Stimulated activated naive CD4-positive, alpha-beta T cell (primary cell): ENCODE results near the gene SRSF7.
"Not testable (repeated sequence)": the region's sequence is repeated elsewhere in the genome, so short reads cannot be mapped to it uniquely, and the experiment has no call there.

Experiments used
- DNase-seq, 6 experiments: peaks; one replicate each; lab custom pipeline; 2025; lab: John Stamatoyannopoulos, UW

The SRSF7 gene

DNA sequence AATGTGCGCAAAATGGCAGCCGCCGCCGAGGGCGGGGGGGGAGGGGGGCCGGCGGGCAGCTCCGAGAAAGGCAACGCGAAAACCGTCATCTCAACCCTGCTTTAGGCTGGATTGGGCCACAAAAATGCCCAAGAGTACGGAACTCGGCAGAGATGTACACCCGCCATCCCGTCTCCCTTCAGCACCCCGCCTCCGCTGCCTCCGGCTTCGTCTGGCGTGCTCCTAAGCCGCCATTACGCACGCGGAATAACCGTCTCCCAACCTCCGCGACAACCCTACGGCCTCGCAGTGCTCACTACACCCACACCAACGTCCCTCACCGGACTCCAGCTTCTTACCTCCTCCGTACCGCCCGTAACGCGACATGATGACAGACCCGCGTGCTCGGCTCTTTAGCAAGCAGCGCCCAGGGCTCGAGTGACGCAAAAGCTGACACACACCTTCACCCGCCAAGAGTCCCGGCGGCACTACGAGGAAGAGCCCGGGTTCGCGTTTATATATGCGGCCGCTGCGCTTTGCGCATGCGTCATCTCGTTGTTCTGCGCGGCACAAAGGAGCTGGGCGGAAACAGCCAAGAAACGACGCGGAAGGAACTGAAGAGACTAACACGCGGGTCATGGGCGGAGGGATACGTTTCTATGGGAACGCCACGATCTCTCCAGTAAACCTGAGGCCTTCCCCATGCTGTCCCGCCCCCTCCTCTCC lies at the start of gene SRSF7:
Gene SRSF7 (minus strand): TSS at position 471 of the 705 bp plus-strand sequence. CDS start 105 bp downstream, at position 366.
- peak; percentile 95 to 98 (median 98) for DNase-seq

DNA sequence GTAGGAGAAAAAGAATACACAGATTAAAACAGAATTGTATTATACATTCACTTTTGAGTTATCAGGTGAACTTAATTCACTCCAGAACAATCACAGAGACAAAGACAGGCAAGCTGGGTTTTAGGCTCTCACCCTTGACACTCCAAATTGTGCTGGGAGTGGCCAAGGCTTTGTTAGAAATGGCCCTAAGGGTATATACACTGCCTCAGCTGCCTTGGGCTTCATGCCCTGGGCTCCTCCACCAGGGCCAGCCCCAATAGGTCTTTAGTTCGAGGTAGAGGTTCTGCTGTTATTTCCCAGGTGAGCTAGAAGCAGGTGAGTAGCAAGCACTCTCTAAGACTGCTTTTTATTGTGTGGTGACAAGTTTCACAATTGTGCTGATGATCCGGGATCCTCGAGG lies 46.8 kb upstream of the SRSF7 start:
- DNase-seq: no peak

DNA sequence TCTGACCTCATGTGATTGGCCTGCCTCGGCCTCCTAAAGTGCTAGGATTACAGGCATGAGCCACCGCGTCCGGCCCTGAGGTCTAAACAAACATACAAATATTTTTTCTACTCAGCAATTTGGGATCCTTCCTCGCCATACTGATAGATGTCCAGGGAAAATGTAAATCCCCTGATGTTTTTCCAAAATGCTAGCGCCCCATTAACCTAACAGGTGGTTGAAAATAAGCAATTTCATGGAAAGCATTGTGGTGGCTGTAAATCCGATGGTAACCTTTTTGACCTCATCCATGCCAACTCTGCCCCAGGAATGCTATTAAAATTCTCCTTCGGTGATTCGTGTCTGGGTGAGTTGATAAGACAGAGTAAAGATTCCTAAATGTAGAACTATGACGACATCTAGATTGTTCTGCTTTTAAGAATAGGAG lies 46.1 kb upstream of the SRSF7 start:
- no peak for DNase-seq

DNA sequence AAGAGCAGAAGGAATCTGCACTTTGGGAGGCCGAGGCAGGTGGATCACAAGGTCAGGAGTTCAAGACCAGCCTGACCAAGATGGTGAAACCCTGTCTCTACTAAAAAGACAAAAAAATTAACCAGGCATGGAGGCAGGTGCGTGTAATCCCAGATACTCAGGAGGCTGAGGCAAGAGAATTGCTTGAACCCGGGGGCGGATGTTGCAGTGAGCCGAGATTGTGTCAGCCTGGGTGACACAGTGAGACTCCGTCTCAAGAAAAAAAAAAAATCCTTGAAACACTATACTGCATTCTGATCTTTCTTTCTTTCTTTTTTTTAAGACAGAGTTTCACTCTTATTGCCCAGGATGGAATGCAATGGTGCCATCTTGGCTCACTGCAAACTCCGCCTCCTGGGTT lies 43.9 kb upstream of the SRSF7 start:
- DNase-seq: not testable (repeated sequence)

DNA sequence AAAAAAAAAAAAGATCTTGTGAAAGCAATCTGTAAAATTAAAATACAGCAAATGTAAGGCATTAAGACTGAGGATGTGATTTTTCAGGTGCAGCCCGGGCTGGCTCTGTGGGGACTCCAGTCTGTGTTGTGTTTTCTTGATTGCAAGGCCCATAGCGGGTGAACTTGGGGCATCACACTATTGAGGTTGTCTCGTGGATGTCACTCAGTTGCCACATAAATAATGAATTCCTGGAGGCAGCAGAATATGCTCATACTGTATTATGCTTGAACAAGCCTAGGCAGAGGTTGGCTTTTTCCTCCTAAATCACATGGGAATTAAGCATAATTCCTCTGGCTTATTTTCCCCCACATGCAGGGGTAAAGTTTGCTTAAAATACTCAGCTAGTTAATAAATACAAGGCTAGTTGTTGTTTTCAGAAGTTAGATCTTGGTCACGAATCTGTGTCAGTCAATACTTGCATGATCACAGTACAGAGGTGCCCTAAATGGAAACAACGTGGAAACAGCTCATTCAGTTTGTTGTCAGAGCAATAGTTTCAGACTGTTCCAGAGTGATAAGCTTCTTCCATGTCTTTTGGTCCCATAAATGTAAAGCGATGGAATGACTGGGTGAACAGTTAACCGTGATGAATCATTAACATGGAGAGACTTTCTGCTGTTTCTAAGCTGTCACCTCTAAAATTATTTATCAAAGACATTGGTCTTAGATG lies 43.2 kb upstream of the SRSF7 start:
- no peak for DNase-seq

DNA sequence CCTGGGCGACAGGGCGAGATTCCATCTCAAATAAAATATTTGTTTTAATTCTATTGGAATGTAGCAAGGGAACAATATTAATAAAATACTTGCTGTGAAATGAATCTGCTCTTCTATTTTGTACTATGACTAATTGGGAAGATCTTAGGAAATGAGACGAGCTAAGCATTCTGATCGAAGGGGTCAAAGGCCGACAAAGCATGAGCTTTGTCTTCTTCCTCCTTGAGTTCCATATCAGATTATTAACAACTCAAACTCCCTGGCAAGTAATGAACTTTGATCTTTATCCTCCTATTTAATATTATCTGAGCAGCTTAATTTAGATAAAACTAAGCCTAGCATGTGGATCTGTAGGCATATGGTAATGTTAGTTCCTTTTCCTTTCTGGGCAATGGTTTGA lies 42.4 kb upstream of the SRSF7 start:
- DNase-seq: no peak

DNA sequence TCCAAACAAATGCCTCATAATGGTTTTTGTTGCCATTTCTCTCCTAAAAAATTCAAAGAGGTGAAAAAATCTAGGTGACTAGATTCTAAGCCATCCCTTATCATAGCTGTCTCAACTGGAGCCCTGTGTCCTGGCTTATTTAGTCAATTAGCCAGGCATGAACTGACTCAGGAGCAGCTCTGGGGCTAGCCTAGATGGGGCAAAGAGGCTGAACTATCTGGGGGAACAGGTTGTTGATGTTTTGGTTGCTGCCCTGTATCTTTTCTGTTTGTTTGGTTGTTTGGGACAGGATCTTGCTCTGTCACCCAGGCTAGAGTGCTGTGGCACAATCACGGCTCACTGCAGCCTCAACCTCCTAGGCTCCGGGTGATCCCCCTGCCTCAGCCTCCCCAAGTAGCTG lies 41.6 kb upstream of the SRSF7 start:
- DNase-seq: no peak

DNA sequence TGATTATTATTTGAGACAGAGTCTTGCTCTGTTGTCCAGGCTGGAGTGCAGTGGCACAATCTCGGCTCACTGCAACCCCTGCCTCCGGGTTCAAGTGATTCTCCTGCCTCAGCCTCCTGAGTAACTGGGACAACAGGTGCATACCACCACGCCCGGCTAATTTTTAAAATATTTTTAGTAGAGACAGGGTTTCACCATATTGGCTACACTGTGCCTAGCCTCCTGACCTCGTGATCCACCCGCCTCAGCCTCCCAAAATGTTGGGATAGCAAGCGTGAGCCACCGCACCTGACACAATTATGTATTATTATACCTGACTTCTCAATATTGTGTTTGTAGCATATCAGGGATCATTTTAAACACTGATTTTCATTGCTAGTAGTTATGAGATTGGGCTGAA lies 41.2 kb upstream of the SRSF7 start:
- DNase-seq: not testable (repeated sequence)

DNA sequence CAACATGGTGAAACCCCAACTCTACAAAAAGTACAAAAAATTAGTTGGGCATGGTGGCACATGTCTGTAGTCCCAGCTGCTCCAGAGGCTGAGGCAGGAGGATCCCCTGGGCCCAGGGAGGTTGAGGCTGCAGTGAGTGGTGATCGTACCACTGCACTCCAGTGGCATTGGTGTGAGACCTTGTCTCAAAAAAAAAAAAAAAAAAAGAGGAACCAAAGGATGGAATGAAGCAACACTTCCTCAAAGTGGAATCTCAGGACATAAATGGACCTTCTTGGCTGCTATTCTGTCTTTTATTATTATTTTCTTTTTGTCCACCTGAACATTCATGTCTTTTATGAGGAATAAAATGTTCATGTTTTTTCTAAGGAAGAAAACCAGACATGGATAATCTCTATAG lies 40.6 kb upstream of the SRSF7 start:
- DNase-seq: no peak

DNA sequence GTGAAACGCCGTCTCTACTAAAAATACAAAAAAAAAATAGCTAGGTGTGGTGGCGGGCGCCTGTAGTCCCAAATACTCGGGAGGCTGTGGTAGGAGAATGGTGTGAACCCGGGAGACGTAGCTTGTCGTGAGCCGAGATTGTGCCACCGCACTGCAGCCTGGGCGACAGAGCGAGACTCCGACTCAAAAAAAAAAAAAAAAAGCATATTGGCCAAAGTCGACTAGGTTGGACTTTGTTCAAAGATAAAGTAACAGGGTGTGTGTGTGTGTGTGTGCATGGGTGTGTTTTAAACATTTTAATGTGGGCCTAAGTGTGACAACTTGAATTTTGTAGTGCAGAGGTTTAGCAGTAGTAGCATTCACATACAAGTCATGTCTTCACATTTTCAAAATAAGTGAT lies 38.5 kb upstream of the SRSF7 start:
- DNase-seq: no peak

DNA sequence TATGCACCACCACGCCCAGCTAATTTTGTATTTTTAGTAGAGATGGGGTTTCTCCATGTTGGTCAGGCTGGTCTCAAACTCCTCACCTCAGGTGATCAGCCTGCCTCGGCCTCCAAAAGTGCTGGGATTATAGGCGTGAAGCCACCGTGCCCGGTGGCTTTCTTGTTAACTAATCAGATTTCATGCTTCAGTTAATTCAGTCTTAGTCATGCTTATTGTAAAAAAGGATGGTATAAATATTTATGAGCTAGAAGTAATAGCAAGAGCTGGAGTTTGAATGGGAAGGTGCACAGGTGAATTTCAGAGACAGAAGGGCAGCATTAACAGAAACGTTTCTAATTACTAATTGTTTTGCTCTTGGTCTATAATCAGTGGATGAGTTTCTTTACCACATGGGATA lies 37.1 kb upstream of the SRSF7 start:
- DNase-seq: no peak

DNA sequence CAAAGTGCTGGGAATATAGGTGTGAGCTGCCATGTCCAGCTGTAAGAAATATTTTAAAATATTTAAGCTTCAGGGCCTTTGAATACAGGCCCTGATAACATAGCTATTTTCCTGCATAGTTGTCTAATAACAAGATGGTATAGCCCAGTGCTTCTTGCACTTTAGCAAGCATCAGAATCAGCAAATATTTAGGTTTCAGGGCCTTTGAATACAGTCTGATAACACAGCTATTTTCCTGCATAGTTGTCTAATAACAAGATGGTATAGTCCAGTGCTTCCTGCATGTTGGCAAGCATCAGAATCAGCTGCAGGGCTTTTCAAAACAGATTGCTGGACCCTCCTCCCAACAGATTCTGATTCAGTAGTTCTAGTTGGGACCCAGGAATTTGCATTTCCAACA lies 32.4 kb upstream of the SRSF7 start:
- no peak for DNase-seq

DNA sequence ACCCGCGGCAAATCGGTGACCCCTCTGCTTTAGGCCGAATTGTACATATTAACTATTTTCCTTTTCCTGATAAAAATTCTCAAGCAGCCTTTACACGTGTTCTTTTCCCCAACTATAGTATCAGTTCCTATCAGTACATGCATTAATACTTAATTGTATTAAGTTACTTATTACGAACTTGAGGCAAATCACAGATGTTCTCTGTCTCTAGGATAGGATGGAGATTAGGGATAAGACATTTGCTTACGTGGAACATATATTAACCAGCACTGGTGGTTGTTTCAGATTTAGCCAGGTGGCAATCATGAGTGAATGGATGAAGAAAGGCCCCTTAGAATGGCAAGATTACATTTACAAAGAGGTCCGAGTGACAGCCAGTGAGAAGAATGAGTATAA lies 27.5 kb upstream of the SRSF7 start:
- no peak for DNase-seq

DNA sequence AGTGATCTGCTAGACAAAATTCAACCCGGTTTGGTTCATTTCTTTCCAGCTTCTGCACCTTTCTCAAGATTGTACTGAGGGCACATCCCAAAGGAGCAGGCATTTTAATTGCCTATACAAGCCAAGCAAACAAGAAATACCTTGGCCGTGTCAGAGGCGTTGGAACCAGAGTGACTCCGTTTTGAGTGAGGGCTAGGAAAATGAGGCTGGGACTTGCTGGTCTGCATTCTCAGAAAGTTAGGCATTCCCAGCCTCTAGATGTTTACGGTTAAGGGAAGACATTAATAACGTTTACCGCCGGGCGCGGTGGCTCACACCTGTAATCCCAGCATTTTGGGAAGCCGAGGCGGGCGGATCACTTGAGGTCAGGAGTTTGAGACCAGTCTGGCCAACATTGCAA lies 25.4 kb upstream of the SRSF7 start:
- no peak for DNase-seq

DNA sequence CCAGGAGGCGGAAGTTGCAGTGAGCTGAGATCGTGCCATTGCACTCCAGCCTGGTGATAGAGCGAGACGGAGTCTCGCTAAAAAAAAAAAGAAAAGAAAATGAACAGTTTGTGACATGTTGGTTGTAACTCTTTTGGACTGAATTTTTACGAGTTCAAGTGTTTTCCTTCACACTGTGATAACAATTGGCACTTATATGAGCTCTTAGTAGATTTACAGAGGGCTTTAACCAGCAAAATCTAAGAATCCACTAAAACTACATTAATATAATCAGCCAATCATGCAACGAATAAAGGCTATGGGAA lies 24.7 kb upstream of the SRSF7 start:
- DNase-seq: no peak

DNA sequence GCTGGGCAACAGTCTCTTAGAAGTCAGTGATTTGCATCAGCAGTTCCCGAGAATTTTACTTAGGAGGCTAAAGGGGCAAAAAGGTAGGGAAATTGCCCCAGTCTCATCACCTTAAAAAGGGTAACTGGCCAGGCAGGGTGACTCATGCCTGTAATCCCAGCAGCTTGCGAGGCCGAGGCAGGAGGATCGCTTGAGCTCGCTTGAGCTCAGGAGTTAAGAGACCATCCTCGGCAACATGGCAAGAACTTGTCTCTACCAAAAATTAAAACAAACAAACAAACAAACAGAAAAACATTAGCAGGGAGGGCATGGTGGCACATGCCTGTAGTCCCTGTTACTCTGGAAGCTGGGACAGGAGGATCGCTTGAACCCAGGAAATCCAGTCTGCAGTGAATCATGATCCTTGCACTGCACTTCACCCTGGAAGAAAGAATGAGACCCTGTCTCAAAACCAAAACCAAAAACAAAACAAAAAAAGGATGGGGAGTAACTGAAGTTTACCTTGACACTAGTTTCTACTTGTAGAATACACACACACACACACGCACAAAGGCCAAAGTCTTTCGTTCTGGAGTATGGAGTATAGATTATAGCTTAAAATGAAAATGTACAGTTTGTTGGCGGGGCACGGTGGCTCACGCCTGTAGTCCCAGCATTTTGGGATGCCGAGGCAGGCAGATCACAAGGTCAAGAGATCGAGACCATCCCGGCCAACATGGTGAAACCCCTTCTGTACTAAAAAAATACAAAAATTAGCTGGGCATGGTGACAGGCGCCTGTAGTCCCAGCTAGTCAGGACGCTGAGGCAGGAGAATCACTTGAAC lies 24.1 kb upstream of the SRSF7 start:
- no peak for DNase-seq

DNA sequence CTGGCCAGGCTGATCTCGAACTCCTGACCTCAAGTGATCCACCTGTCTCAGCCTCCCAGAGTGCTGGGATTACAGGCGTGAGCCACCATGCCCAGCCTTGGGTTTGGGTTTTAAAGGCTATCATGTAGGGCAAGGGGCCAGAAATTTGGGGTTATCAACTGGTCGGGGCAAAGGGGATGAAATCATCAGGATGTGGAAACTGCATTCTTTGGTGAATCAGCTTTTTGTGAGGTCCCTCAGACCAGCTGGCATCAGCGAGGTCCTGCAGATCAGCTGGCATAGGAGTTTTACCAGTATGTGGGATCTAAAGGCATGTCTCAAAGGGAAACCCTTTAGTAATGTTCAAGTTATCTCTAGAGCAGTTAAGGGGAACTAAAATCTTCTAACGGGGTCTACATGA lies 20.5 kb upstream of the SRSF7 start:
- DNase-seq: no peak

DNA sequence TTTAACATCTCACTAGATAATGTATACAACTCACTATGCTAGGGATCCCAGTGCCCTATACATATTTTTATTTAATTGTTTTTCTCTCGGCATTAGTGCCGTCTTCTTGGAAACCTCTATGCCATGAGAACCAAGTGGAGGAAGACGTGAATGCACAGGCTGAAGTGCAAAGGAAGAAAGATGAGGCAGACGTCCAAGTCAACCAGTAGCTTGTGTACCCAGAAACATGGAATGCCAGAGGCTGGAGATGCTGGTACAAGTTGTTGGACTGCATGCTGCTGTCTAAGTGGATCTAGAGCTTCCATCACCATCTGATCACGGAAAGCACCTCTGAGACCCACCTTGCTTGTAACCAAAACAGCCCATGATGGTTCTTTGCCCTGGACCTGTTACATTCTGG lies 14.4 kb upstream of the SRSF7 start:
- DNase-seq: no peak

DNA sequence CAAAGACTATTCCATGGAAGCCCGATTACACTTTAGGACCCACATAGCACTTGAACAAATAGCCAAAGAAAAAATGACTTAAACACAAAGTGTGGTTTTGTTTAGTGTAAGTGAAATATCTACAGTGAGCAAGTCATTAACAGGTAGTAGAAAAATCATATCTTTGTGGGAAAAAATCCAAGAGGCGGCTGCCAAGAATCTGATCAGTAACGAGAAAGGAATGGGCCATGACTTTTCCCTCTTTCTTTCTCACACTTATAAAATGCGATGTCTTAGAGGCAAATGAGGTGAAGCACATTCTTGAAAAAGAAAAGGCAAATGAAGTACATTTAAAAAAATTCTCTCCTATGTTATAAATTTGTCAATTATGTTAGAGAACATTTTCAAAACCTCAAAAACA lies 14.0 kb upstream of the SRSF7 start:
- no peak for DNase-seq

DNA sequence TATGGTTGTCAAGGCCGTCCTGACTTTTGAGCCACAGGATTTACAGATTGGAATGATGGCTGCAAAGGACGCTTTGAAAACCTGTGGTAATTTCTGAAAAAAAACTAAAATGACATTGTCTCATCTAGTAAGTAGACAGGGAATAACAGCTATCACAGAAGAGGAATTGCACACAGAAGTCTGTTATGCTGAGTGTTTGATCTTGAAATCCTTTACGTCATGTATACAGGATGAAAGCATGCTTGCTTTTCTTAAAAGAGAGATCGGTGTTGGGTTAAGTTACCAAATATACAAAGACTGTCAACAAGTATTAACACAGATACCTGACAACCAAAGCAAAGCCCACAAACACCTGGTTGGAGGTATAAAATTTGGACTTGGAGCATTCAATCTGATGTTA lies 12.6 kb upstream of the SRSF7 start:
- no peak for DNase-seq

DNA sequence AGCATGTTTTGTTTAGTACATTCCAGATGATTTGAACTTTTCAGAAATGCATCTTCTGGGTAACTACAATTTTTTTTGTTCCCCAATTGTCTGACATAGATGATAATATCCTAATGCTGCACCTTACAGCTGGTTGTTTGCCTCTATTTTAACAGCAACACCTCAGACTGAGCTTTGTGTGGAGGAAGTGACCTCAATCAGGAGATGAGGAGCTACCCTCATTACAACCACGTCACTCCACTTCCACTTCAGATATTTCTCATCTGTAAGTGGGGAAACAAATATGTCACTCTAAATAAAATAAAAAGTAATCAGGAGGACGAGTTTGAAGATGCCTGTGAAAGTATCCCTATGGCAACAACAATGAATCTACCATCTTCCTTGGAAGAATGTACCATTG lies 12.1 kb upstream of the SRSF7 start:
- no peak for DNase-seq

DNA sequence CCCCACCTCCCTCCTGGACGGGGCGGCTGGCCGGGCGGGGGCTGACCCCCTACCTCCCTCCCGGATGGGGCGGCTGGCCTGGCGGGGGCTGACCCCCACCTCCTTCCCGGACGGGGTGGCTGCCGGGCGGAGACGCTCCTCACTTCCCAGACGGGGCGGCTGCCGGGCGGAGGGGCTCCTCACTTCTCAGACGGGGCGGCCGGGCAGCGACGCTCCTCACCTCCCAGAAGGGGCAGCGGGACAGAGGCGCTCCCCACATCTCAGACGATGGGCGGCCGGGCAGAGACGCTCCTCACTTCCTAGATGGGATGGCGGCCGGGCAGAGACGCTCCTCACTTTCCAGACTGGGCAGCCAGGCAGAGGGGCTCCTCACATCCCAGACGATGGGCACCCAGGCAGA lies 4.7 kb upstream of the SRSF7 start:
- DNase-seq: not testable (repeated sequence)

DNA sequence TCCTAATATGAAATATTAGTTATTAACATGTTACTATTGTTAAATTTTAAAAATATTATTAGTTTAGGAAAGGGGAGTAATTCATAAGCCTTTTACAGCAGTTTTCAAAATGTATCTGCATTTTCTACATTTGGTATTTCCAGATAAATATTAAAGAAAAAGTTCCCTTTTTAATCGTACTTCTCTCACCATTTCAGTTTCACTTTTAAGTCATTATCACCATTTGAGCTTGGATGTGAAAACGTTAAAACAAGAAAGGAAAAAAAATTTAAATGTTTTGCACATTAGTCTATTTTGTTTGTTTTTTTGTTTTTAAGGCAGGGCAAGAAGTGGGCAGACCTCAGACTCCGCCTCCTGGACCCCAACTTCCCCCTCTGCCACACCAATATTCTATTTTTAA lies 3.3 kb upstream of the SRSF7 start:
- DNase-seq: no peak
